ENCODE data around the gene MYT1. TPM values are rescaled to one million over a fixed set of nuclear protein-coding genes. Genes with fewer than 3 reads are reported as not detected.

The MYT1 gene
- polyA plus RNA-seq, 1 experiment, result not detected

DNA sequence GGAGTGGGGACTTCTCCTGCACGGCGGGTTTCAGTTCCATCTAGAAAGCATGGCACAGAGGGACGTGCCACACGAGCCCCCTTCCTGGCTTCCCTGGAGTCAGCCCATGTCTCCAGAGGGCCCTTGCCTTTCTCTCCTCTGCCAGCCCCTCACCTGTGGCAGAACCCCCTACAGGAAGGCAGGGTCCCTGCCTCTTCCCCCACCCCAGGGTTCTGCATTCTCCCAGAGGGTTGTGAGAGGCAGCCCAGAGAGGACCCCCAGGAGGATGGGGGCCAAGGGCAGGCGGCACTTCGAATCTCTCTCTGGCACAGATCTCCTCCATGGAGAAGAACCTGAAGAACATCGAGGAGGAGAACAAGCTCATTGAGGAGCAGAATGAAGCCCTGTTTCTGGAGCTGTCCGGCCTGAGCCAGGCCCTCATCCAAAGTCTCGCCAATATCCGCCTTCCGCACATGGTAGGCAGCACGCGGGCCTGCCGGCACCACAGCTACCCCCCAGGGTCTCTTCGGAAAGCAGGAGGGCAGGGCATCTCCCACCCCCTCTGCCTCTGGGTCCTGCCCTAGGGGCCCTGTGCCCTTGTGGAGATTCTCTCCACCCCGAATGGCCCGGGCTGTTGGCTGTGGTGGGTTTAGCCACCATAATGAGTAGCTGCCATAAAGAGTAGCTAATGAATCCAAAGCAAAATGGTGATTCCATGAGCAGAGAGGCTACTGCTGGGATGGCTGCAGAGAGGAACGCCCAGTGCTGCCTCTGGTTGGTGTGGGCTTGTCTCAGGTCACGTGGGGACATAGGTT lies 75.4 kb downstream of the MYT1 start:
- Histone ChIP-seq H3K9me3 (ENCODE audit: control insufficient read depth, insufficient read depth, low read length) (peaks cover 6% of the 10 kb centered on the region; the same call in 1 of the 2 replicates), H3K27me3 (ENCODE audit: control insufficient read depth, insufficient read depth, low read length) (peaks cover 19% of the 10 kb centered on the region), H3K27ac (ENCODE audit: low read depth, low read length) (no peak overlapping the region), H3K4me3 (ENCODE audit: low read depth, low read length) (no peak overlapping the region)
- ChIA-PET CTCF (interaction anchor here (0.6 kb wide), 1 partner anchor 35 kb away, joined by 3 read pairs; no protein-coding TSS in a partner anchor), POLR2A (no interaction called here)
- TF ChIP-seq, protein P1, sequence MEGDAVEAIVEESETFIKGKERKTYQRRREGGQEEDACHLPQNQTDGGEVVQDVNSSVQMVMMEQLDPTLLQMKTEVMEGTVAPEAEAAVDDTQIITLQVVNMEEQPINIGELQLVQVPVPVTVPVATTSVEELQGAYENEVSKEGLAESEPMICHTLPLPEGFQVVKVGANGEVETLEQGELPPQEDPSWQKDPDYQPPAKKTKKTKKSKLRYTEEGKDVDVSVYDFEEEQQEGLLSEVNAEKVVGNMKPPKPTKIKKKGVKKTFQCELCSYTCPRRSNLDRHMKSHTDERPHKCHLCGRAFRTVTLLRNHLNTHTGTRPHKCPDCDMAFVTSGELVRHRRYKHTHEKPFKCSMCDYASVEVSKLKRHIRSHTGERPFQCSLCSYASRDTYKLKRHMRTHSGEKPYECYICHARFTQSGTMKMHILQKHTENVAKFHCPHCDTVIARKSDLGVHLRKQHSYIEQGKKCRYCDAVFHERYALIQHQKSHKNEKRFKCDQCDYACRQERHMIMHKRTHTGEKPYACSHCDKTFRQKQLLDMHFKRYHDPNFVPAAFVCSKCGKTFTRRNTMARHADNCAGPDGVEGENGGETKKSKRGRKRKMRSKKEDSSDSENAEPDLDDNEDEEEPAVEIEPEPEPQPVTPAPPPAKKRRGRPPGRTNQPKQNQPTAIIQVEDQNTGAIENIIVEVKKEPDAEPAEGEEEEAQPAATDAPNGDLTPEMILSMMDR (IDR thresholded peaks at IDR 0.05; ENCODE audit: low read depth, low read length), result no peak
- DNase-seq (ENCODE audit: low read depth, low spot score), result no peak

DNA sequence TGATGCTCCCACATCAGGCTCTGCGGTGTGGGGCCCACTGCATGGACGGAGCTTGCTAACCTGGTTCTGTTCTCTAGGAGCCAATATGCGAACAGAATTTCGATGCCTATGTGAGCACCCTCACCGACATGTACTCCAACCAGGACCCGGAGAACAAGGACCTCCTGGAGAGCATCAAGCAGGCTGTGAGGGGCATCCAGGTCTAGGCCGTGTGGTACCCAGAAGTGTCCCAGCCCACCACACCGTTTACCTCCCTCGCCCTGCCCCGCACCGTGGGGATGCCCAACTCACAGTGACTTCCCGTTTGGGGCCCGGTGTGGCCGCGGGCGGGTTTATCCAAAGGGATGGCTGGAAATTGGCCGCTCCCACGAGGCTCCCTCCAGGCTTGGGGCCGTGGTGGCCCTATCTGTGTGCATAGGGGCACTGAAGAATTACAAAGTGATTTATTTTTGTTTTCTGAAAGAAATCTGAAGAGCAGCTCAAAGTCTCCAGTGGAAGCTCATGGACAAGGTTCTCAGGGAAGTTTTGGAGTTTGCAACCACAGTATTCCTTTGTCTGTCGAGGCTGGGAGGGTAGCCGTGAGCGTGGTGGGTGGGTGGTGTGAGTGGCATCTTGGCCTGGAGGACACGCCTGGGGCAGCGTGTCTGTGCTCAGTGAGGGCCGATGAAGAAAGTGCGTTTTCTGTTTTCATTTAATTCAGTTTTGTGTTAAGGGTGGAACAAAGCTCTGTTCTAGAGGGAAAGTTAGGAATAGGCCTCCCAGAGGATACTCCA lies 76.2 kb downstream of the MYT1 start:
- TF ChIP-seq, protein P1 (IDR thresholded peaks at IDR 0.05; ENCODE audit: low read depth, low read length), result no peak
- no peak overlapping the region for H3K27ac ChIP-seq (ENCODE audit: low read depth, low read length)
- H3K9me3 ChIP-seq (ENCODE audit: control insufficient read depth, insufficient read depth, low read length), result peaks cover 6% of the 10 kb centered on the region; the same call in 1 of the 2 replicates
- H3K27me3 ChIP-seq (ENCODE audit: control insufficient read depth, insufficient read depth, low read length), result peaks cover 23% of the 10 kb centered on the region
- no peak for DNase-seq (ENCODE audit: low read depth, low spot score)
- POLR2A ChIA-PET, result no interaction called here
- CTCF ChIA-PET, result no interaction called here
- H3K4me3 ChIP-seq (ENCODE audit: low read depth, low read length), result no peak overlapping the region

DNA sequence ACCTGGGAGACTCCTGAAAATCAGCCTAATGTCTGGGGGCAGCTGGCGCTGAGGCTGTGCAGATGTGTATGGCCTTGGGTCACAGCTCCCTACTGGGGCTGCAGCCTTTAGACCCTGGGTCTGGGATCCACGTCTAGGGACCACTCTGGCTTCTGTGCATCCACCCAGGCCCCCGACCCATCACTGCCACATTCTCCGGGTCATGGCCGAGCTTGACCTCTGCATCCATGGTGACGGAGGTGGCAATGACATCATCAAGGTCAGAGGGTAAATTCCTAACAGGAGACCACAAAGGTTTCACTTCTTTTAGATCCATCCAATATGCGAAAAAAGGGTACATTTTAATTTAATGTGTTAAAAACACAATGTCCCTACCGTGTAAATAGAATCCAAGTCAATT lies 76.8 kb downstream of the MYT1 start:
- no peak for DNase-seq (ENCODE audit: low read depth, low spot score)
- ChIA-PET POLR2A (no interaction called here), CTCF (no interaction called here)
- Histone ChIP-seq H3K27ac (ENCODE audit: low read depth, low read length) (no peak overlapping the region), H3K4me3 (ENCODE audit: low read depth, low read length) (no peak overlapping the region), H3K9me3 (ENCODE audit: control insufficient read depth, insufficient read depth, low read length) (peaks cover 6% of the 10 kb centered on the region; the same call in 1 of the 2 replicates), H3K27me3 (ENCODE audit: control insufficient read depth, insufficient read depth, low read length) (peaks cover 28% of the 10 kb centered on the region)
- TF ChIP-seq, protein P1 (IDR thresholded peaks at IDR 0.05; ENCODE audit: low read depth, low read length), result no peak

DNA sequence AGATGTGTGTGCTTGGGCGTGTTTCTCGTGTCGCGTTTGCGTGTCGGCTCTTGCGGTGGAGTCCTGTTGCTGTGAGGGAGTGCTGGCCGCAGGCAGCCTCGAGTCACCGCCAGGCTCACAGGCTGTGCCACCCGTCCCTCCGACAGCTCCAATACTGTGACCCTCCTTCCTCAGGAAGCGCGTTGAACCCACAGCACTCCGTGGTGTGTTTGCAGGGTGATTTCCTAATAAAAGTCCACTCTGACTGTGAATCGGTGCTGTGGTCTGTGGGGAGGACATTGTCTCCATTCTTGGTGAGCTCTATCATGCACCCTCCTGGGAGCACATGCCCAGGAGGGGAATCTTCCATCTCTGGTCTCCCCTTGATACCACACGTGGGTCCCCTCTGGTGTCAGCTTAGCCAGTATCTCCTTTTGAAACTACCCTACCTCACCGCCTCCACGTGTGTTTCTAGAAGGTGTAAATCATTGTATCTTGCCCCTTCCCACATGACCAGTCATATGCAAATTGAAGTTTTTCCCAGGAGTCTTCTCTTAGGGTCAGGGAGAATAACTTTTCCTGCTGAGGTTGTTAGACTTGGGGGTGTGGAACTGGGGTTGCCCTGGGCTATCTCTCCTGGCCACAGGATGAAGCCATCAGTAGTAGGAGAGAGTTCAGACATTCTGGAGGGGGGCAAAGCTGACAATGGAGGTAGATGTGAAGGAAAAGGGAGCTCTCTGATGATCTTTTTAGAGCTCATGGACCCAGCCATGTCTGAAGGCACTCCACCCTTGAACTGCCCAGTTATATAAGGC lies 77.9 kb downstream of the MYT1 start:
- TF ChIP-seq, protein P1 (IDR thresholded peaks at IDR 0.05; ENCODE audit: low read depth, low read length), result no peak
- H3K9me3 ChIP-seq (ENCODE audit: control insufficient read depth, insufficient read depth, low read length), result peaks cover 6% of the 10 kb centered on the region; the same call in 1 of the 2 replicates
- no peak overlapping the region for H3K4me3 ChIP-seq (ENCODE audit: low read depth, low read length)
- no peak overlapping the region for H3K27ac ChIP-seq (ENCODE audit: low read depth, low read length)
- DNase-seq (ENCODE audit: low read depth, low spot score), result no peak
- POLR2A ChIA-PET, result interaction anchor here (0.6 to 0.7 kb wide), 3 partner anchors 13 to 14 kb away, joined by 3 to 5 read pairs (median 3); partner anchors contain the start of gene PCMTD2
- peaks cover 39% of the 10 kb centered on the region for H3K27me3 ChIP-seq (ENCODE audit: control insufficient read depth, insufficient read depth, low read length)
- CTCF ChIA-PET, result no interaction called here

Measured in AG04450 (cell line).